Measurements from ENCODE around the gene DHRS2.

DNA sequence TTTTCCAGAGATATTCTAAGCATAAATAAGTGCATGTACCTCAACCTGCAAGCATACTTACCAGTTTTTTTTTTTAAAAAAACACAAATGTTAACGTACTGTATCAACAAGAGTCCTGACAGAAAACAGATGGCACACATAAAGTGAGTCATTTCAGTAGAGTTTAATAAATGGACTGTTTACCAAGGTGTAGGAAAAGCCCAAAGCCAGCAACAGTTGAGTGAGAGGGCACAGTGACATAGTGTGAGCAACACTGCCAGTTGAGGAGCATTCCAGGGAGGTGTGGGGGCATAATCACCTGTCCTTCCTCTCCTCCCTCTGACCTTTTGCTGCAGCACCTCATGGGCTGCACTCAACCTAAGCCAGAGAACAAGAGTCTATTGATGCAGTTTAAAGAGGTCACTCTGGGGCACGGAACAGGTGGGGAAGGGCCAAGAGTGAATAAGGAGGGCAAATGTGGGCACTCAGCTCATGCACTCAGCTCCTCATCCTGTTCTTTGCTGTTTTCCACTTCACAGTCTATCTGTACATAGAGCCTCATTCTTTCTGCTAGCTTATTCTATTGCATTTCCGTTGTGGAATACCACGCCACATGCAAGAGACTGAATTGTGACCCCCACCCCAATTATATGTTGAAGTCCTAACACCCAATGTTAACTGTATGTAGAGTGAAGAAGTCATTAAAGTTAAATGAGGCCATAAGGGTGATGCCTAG lies 29.3 kb downstream of the DHRS2 start:
- no peak for TF ChIP-seq ARNT (IDR thresholded peaks at IDR 0.05)
- TF ChIP-seq CTBP1 (IDR thresholded peaks at IDR 0.05; ENCODE audit: borderline replicate concordance) = no peak
- no peak for TF ChIP-seq ZNF384 (IDR thresholded peaks at IDR 0.05)
- no peak for TF ChIP-seq FOXM1 (IDR thresholded peaks at IDR 0.05; ENCODE audit: borderline replicate concordance)
- TF ChIP-seq SP1 (IDR thresholded peaks at IDR 0.05) = no peak
- TF ChIP-seq, protein P1, sequence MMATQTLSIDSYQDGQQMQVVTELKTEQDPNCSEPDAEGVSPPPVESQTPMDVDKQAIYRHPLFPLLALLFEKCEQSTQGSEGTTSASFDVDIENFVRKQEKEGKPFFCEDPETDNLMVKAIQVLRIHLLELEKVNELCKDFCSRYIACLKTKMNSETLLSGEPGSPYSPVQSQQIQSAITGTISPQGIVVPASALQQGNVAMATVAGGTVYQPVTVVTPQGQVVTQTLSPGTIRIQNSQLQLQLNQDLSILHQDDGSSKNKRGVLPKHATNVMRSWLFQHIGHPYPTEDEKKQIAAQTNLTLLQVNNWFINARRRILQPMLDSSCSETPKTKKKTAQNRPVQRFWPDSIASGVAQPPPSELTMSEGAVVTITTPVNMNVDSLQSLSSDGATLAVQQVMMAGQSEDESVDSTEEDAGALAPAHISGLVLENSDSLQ (IDR thresholded peaks at IDR 0.05) = no peak
- no peak for TF ChIP-seq NFRKB (IDR thresholded peaks at IDR 0.05)
- TF ChIP-seq SUZ12 (IDR thresholded peaks at IDR 0.05) = no peak
